Measurements from ENCODE around the gene FNBP1L. TPM values are rescaled to one million over a fixed set of nuclear protein-coding genes. Genes with fewer than 3 reads are reported as not detected.

Gene FNBP1L
- total RNA-seq, 2 donors from 2014 or later = 48.3 to 54.4 TPM

- H3K4me3 ChIP-seq = no peak overlapping the region
- no peak for DNase-seq
- no peaks in the 10 kb centered on the region for H3K9me3 ChIP-seq
- no peak overlapping the region for H3K9ac ChIP-seq (ENCODE audit: low read depth in 2 of 2, low read length in 2 of 2)
- intact Hi-C loops (cut with DNase I) = no loop called here
- no peak overlapping the region for H3K27ac ChIP-seq
- TF ChIP-seq CTCF (IDR thresholded peaks at IDR 0.05) = no peak
- no peaks in the 10 kb centered on the region for H3K36me3 ChIP-seq
- no peaks in the 10 kb centered on the region for H3K4me1 ChIP-seq
- H3K27me3 ChIP-seq = no peaks in the 10 kb centered on the region
These were observed 155.2 kb downstream of the FNBP1L start for GRCh38 chr1:93603106-93603505.

- H3K9ac ChIP-seq (ENCODE audit: low read depth in 2 of 2, low read length in 2 of 2) = no peak overlapping the region
- H3K9me3 ChIP-seq = no peaks in the 10 kb centered on the region
- H3K36me3 ChIP-seq = no peaks in the 10 kb centered on the region
- intact Hi-C loops (cut with DNase I) = no loop called here
- H3K4me3 ChIP-seq = no peak overlapping the region
- H3K27me3 ChIP-seq = no peaks in the 10 kb centered on the region
- no peaks in the 10 kb centered on the region for H3K4me1 ChIP-seq
- DNase-seq = no peak
- H3K27ac ChIP-seq = no peak overlapping the region
- no peak for TF ChIP-seq CTCF (IDR thresholded peaks at IDR 0.05)
These were observed 155.7 kb downstream of the FNBP1L start for GRCh38 chr1:93603601-93604000.

Other genes with a start within 250 kb of the FNBP1L start
- gene DR1, start 102.2 kb upstream of the FNBP1L start, total RNA-seq = 10 to 100 TPM; 48.7 to 64.6 TPM
- 10 to 100 TPM; 45.2 to 47.7 TPM for gene BCAR3, start 233.7 kb downstream of the FNBP1L start, total RNA-seq

Measured in colonic mucosa (tissue), 4 donors.